ENCODE measurements around the gene NLGN2. TPM values are rescaled to one million over a fixed set of nuclear protein-coding genes. Genes with fewer than 3 reads are reported as not detected.

NLGN2 gene
- total and polyA plus RNA-seq, 4 donors = 0.24 to 2.4 (median 0.90) TPM

DNA sequence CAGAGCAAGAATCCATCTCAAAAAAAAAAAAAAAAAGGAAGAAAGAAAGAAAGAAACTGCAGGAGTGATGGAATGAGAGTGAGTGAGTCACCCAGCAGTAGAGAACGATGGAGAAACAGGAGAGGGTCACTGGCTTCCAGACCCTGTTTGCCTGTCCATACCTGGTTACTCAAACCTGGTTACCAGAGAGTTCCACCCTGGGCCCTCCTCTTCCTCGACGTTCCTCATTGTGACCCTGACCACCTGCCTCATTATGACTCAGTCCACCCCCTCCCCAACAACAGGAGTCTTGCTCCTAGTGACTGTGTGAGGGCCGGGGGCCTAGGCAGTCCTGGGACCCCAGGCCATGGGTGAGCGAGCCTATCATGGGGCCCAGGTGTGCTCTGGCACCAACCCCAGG is 20.9 kb downstream of the NLGN2 start, which contains the start of gene SPEM3:
SPEM3 (plus strand) TSS at position 301 of the 400 bp plus-strand sequence; CDS start at position 347, 46 bp downstream.
- H3K4me3 ChIP-seq (ENCODE audit: low read depth in 1 of 3, low read length in 3 of 3) = no peak within 1 kb of the TSS
- H3K27ac ChIP-seq (ENCODE audit: low read depth in 1 of 2, low read length in 2 of 2) = no peak within 1 kb of the TSS
- no peaks in the 10 kb centered on the region for H3K4me1 ChIP-seq (ENCODE audit: control insufficient read depth in 4 of 4, insufficient read depth in 4 of 4, low read length in 3 of 4)
- no peaks in the 10 kb centered on the region for H3K27me3 ChIP-seq (ENCODE audit: control insufficient read depth in 4 of 4, insufficient read depth in 4 of 4, low read length in 3 of 4)
- no peaks in the 10 kb centered on the region for H3K36me3 ChIP-seq (ENCODE audit: control insufficient read depth in 4 of 4, insufficient read depth in 3 of 4, low read depth in 1 of 4, low read length in 3 of 4)
- no peak within 1 kb of the TSS for H3K9ac ChIP-seq (ENCODE audit: low read depth in 1 of 2, low read length in 2 of 2)
- 77% methylated on average over 5 of the region's 5 CpGs for WGBS
- no peak for DNase-seq (ENCODE audit: low spot score)
- no peak for TF ChIP-seq RAD21 (IDR thresholded peaks at IDR 0.05)
- no peak for TF ChIP-seq HNF4A (conservative IDR thresholded peaks at IDR 0.05)
- TF ChIP-seq HNF4G (IDR thresholded peaks at IDR 0.05) = no peak
- TF ChIP-seq SP1 (IDR thresholded peaks at IDR 0.05) = no peak
- no peak for TF ChIP-seq EGR1 (IDR thresholded peaks at IDR 0.05; ENCODE audit: low read depth in 2 of 2)
- TF ChIP-seq, protein P1, sequence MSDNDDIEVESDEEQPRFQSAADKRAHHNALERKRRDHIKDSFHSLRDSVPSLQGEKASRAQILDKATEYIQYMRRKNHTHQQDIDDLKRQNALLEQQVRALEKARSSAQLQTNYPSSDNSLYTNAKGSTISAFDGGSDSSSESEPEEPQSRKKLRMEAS (IDR thresholded peaks at IDR 0.05) = no peak
- no peak for TF ChIP-seq FOXA1 (IDR thresholded peaks at IDR 0.05)
- TF ChIP-seq NR2F2 (IDR thresholded peaks at IDR 0.05) = no peak
- no peak for TF ChIP-seq ZBTB33 (IDR thresholded peaks at IDR 0.05)
- no peak for TF ChIP-seq FOXA2 (IDR thresholded peaks at IDR 0.05)
- no peak for TF ChIP-seq YY1 (IDR thresholded peaks at IDR 0.05)
- TF ChIP-seq CTCF (IDR thresholded peaks at IDR 0.05; ENCODE audit: low read depth, low read length, missing input control) = no peak
- TF ChIP-seq RXRA (IDR thresholded peaks at IDR 0.05) = no peak
- TF ChIP-seq ATF3 (IDR thresholded peaks at IDR 0.05) = no peak
- no peak for TF ChIP-seq TAF1 (conservative IDR thresholded peaks at IDR 0.05)
- TF ChIP-seq GABPA (IDR thresholded peaks at IDR 0.05 in 1 of 2, conservative IDR thresholded peaks at IDR 0.05 in 1 of 2) = no peak
- TF ChIP-seq REST (IDR thresholded peaks at IDR 0.05) = no peak
- TF ChIP-seq JUND (IDR thresholded peaks at IDR 0.05) = no peak
- H3K9me3 ChIP-seq (ENCODE audit: control insufficient read depth in 4 of 4, low read length in 3 of 4) = no peaks in the 10 kb centered on the region
